ENCODE data around the gene FBXO10.

Gene FBXO10

GRCh38 chr9:37564916-37565315 is 11.3 kb downstream of the FBXO10 start:
- no peak for DNase-seq (ENCODE audit: low read depth in 2 of 2)
- TF ChIP-seq CTCF (IDR thresholded peaks at IDR 0.05; ENCODE audit: low read depth, low read length): no peak

GRCh38 chr9:37563806-37564513 is 12.2 kb downstream of the FBXO10 start:
- no peak overlapping the region for H3K4me3 ChIP-seq (replicated peaks in 1 of 2; ENCODE audit: low read depth in 2 of 2, low read length in 2 of 2)
- no peak for TF ChIP-seq CTCF (IDR thresholded peaks at IDR 0.05; ENCODE audit: low read depth, low read length)
- DNase-seq (ENCODE audit: low read depth in 2 of 2): no peak

More at GRCh38 chr9:37564916-37565315, 11.3 kb downstream of the FBXO10 start:
- no peak overlapping the region for H3K4me3 ChIP-seq (replicated peaks in 1 of 2; ENCODE audit: low read depth in 2 of 2, low read length in 2 of 2)

- no peak for TF ChIP-seq CTCF (IDR thresholded peaks at IDR 0.05; ENCODE audit: low read depth, low read length)
Measured at GRCh38 chr9:37562826-37563225, 13.4 kb downstream of the FBXO10 start.

GRCh38 chr9:37561682-37562081 is 14.5 kb downstream of the FBXO10 start:
- no peak for DNase-seq (ENCODE audit: low read depth in 2 of 2)
- no peak for TF ChIP-seq CTCF (IDR thresholded peaks at IDR 0.05; ENCODE audit: low read depth, low read length)
- no peak overlapping the region for H3K4me3 ChIP-seq (replicated peaks in 1 of 2; ENCODE audit: low read depth in 2 of 2, low read length in 2 of 2)

More at GRCh38 chr9:37562826-37563225, 13.4 kb downstream of the FBXO10 start:
- DNase-seq (ENCODE audit: low read depth in 2 of 2): no peak
- no peak overlapping the region for H3K4me3 ChIP-seq (replicated peaks in 1 of 2; ENCODE audit: low read depth in 2 of 2, low read length in 2 of 2)

DNA sequence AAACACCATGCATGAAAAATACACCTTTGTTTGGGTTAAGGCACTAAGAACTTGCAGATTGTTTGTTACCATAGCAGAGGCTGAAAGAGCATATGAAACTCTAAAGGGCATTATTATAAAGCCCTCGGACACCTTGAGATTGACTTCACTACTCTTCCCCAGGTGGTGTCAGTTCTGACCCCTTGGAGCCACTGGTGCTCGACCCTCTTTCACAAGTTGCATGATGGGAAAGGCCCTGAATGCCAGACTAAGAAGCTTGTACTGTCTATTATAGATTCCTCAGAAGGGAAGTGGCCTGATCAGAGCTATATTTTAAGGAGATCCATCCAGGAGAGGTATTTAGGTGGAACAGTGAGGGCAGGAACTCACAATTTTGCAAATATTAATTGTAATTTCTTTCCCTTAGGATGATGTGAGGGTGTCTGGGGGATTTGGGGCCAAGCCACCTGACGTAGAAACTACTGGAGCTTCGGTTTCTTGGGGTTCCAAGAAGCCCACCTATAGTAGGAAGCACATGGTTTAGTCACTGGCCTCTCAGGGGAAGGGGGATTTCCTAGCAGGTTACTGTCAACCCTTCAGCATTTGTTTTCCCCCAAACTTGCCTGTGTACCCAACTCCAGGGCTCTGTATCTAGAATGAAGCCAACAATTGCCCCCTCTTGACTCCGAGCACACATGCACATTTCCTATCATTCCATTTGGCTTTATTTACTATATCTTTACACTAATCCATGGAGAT is 16.2 kb downstream of the FBXO10 start:
- no peak for DNase-seq (ENCODE audit: low read depth in 2 of 2)
- no peak overlapping the region for H3K4me3 ChIP-seq (replicated peaks in 1 of 2; ENCODE audit: low read depth in 2 of 2, low read length in 2 of 2)
- no peak for TF ChIP-seq CTCF (IDR thresholded peaks at IDR 0.05; ENCODE audit: low read depth, low read length)

GRCh38 chr9:37559125-37559524 is 17.1 kb downstream of the FBXO10 start:
- no peak for TF ChIP-seq CTCF (IDR thresholded peaks at IDR 0.05; ENCODE audit: low read depth, low read length)
- DNase-seq (ENCODE audit: low read depth in 2 of 2): no peak
- H3K4me3 ChIP-seq (replicated peaks in 1 of 2; ENCODE audit: low read depth in 2 of 2, low read length in 2 of 2): no peak overlapping the region

Data from cardiac fibroblast (primary cell).